ENCODE measurements around the gene FLNA. TPM values are rescaled to one million over a fixed set of nuclear protein-coding genes. Genes with fewer than 3 reads are reported as not detected.

The FLNA gene
- total and polyA plus RNA-seq, 9 of the 15 experiments (the other 6 are each of a cell fraction or from before 2014, with no cell fraction given) = 6.2 to 735 (median 135) TPM

DNA sequence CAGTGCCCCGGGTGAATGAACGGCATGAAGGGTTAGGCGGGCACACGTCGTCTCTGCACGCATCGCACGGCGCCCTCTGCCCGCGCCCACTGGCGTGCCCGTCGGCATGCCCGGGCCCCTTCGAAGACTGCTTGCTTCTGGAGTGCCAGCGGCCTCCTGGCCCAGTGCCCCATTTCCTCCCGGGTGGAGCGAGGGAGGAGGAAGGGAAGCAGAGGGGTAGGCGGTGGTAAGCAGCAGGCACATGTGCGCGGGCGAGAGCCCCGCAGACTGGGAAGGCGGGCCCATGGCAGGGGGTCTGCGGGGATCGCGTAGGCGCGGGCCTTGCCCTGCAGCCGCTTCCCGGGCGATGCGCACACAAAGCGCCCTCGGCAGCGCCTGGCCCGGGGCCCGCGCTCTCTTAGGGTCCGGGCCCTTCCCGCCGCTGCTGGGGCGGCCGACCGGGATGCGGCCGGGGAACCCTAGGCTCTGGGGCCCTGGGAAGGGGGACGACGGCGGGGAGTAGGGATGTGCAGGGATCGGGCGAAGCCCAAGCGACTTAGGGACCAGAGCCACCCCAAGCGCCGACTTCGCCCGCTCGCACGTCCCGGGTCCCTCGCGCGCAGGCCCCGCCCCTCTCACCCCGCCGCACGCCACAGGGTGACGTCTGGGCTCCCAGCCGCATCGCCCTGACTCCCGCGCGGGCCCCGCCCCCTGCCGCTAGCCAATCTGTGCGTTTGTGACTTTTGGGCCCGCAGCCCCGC, 3.8 kb upstream of the FLNA start (continued):
- TF ChIP-seq SAP30 (IDR thresholded peaks at IDR 0.05; ENCODE audit: borderline replicate concordance, insufficient read depth, low read depth, low read length, poor library complexity, severe bottlenecking) (no peak), TAF1 (IDR thresholded peaks at IDR 0.05; ENCODE audit: control insufficient read depth, extremely low read depth, insufficient read depth, low read length, severe bottlenecking) (peak; percentile 32), TFAP4 (CRISPR knock-in tag; IDR thresholded peaks at IDR 0.05; ENCODE audit: borderline replicate concordance) (no peak; the same call in 1 of the 2 replicates), FOXO4 (CRISPR knock-in tag; IDR thresholded peaks at IDR 0.05) (no peak), MCM7 (IDR thresholded peaks at IDR 0.05) (no peak), SUPT5H (IDR thresholded peaks at IDR 0.05) (peak; percentile 70), YY1 (IDR thresholded peaks at IDR 0.05; ENCODE audit: borderline replicate concordance in 1 of 3, control insufficient read depth in 1 of 3, extremely low read depth in 1 of 3, insufficient read depth in 3 of 3, insufficient read length in 1 of 3, insufficient replicate concordance in 2 of 3, low read depth in 1 of 3, low read length in 2 of 3) (peak in 1 of 3 experiments; percentile 12)
- TF ChIP-seq, protein P1, sequence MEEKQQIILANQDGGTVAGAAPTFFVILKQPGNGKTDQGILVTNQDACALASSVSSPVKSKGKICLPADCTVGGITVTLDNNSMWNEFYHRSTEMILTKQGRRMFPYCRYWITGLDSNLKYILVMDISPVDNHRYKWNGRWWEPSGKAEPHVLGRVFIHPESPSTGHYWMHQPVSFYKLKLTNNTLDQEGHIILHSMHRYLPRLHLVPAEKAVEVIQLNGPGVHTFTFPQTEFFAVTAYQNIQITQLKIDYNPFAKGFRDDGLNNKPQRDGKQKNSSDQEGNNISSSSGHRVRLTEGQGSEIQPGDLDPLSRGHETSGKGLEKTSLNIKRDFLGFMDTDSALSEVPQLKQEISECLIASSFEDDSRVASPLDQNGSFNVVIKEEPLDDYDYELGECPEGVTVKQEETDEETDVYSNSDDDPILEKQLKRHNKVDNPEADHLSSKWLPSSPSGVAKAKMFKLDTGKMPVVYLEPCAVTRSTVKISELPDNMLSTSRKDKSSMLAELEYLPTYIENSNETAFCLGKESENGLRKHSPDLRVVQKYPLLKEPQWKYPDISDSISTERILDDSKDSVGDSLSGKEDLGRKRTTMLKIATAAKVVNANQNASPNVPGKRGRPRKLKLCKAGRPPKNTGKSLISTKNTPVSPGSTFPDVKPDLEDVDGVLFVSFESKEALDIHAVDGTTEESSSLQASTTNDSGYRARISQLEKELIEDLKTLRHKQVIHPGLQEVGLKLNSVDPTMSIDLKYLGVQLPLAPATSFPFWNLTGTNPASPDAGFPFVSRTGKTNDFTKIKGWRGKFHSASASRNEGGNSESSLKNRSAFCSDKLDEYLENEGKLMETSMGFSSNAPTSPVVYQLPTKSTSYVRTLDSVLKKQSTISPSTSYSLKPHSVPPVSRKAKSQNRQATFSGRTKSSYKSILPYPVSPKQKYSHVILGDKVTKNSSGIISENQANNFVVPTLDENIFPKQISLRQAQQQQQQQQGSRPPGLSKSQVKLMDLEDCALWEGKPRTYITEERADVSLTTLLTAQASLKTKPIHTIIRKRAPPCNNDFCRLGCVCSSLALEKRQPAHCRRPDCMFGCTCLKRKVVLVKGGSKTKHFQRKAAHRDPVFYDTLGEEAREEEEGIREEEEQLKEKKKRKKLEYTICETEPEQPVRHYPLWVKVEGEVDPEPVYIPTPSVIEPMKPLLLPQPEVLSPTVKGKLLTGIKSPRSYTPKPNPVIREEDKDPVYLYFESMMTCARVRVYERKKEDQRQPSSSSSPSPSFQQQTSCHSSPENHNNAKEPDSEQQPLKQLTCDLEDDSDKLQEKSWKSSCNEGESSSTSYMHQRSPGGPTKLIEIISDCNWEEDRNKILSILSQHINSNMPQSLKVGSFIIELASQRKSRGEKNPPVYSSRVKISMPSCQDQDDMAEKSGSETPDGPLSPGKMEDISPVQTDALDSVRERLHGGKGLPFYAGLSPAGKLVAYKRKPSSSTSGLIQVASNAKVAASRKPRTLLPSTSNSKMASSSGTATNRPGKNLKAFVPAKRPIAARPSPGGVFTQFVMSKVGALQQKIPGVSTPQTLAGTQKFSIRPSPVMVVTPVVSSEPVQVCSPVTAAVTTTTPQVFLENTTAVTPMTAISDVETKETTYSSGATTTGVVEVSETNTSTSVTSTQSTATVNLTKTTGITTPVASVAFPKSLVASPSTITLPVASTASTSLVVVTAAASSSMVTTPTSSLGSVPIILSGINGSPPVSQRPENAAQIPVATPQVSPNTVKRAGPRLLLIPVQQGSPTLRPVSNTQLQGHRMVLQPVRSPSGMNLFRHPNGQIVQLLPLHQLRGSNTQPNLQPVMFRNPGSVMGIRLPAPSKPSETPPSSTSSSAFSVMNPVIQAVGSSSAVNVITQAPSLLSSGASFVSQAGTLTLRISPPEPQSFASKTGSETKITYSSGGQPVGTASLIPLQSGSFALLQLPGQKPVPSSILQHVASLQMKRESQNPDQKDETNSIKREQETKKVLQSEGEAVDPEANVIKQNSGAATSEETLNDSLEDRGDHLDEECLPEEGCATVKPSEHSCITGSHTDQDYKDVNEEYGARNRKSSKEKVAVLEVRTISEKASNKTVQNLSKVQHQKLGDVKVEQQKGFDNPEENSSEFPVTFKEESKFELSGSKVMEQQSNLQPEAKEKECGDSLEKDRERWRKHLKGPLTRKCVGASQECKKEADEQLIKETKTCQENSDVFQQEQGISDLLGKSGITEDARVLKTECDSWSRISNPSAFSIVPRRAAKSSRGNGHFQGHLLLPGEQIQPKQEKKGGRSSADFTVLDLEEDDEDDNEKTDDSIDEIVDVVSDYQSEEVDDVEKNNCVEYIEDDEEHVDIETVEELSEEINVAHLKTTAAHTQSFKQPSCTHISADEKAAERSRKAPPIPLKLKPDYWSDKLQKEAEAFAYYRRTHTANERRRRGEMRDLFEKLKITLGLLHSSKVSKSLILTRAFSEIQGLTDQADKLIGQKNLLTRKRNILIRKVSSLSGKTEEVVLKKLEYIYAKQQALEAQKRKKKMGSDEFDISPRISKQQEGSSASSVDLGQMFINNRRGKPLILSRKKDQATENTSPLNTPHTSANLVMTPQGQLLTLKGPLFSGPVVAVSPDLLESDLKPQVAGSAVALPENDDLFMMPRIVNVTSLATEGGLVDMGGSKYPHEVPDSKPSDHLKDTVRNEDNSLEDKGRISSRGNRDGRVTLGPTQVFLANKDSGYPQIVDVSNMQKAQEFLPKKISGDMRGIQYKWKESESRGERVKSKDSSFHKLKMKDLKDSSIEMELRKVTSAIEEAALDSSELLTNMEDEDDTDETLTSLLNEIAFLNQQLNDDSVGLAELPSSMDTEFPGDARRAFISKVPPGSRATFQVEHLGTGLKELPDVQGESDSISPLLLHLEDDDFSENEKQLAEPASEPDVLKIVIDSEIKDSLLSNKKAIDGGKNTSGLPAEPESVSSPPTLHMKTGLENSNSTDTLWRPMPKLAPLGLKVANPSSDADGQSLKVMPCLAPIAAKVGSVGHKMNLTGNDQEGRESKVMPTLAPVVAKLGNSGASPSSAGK (IDR thresholded peaks at IDR 0.05) = peak; percentile 79
